Panc1 (cell line): ENCODE data around the gene RBM8A.

ENCODE experiments used
- POLR2AphosphoS5 ChIP-seq: IDR thresholded peaks from 2 replicates; pipeline ENCODE4 v1.6.1; 2012; ENCODE audit warnings: mild to moderate bottlenecking, low read depth, low read length, moderate library complexity
- REST ChIP-seq, 2 experiments: IDR thresholded peaks; 2 replicates each; pipeline ENCODE4 v1.6.1; 2011 to 2012; ENCODE audit warnings: low read depth in 2 of 2, control low read depth in 1 of 2, low read length in 1 of 2, mild to moderate bottlenecking in 1 of 2, moderate library complexity in 1 of 2; ENCODE audit not compliant: insufficient read depth in 1 of 2
- SIN3A ChIP-seq: IDR thresholded peaks from 2 replicates; pipeline ENCODE4 v1.6.1; 2012; ENCODE audit warnings: low read depth, mild to moderate bottlenecking, low read length, moderate library complexity, borderline replicate concordance; ENCODE audit not compliant: insufficient read depth
- TCF7L2 ChIP-seq: IDR thresholded peaks from 2 replicates; pipeline ENCODE4 v1.6.1; 2011; ENCODE audit warnings: mild to moderate bottlenecking, low read depth, low read length, inconsistent platforms
- TF ChIP-seq, protein P1 (sequence below): fragments of 450-650 bp; IDR thresholded peaks from 2 replicates; pipeline ENCODE4 v1.5.1; 2017; ENCODE audit warnings: mild to moderate bottlenecking

GRCh38 chr1:145952903-145953302, 25.6 kb upstream of the RBM8A start:
- TF ChIP-seq, protein P1, sequence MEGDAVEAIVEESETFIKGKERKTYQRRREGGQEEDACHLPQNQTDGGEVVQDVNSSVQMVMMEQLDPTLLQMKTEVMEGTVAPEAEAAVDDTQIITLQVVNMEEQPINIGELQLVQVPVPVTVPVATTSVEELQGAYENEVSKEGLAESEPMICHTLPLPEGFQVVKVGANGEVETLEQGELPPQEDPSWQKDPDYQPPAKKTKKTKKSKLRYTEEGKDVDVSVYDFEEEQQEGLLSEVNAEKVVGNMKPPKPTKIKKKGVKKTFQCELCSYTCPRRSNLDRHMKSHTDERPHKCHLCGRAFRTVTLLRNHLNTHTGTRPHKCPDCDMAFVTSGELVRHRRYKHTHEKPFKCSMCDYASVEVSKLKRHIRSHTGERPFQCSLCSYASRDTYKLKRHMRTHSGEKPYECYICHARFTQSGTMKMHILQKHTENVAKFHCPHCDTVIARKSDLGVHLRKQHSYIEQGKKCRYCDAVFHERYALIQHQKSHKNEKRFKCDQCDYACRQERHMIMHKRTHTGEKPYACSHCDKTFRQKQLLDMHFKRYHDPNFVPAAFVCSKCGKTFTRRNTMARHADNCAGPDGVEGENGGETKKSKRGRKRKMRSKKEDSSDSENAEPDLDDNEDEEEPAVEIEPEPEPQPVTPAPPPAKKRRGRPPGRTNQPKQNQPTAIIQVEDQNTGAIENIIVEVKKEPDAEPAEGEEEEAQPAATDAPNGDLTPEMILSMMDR = no peak
- TF ChIP-seq REST (IDR thresholded peaks at IDR 0.05; ENCODE audit: insufficient read depth in 1 of 2, low read depth in 2 of 2, low read length in 1 of 2) = no peak
- TF ChIP-seq POLR2AphosphoS5 = no peak
- no peak for TF ChIP-seq SIN3A
- TF ChIP-seq TCF7L2 = no peak
